ENCODE measurements around the gene SULT4A1. TPM values are rescaled to one million over a fixed set of nuclear protein-coding genes. Genes with fewer than 3 reads are reported as not detected.
"Not testable (repeated sequence)": the region's sequence is repeated elsewhere in the genome, so short reads cannot be mapped to it uniquely, and the experiment has no call there.

The SULT4A1 gene
- total RNA-seq, 4 donors from 2014 or later, result not detected

DNA sequence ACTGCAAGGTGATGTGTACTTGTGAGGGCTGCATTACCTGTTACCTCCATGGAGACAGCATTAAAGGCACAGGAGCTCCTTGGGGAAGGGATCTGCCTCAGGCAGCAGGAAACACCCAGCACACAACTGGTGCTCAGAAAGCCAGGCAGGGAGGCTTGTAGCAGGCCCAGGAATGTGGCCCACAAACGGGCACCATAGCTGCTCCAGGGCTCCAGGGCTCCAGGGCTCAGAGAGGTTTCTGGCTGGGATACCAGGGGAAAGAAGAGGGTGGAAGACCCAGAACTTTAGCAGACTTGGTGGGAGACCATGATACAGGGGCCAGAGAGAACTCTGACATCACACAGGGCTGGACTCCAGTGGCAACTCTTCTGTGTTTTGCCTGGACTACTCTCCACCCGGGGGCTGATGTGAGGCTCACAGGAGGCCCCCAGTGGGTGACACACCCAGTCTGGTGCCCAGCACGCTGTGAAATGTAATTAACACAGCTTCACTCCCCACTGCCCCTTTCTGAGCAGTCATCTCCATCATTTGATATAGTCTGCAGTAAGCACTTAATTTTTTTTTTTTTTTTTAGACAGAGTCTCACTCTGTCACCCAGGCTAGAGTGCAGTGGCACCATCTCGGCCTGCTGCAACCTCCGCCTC lies 14.7 kb upstream of the SULT4A1 start:
- WGBS, 2 donors, result 54 to 81% methylated on average over 4 of the region's 5 CpGs
- H3K36me3 ChIP-seq, result no peaks in the 10 kb centered on the region
- no peaks in the 10 kb centered on the region for H3K9me3 ChIP-seq
- H3K27ac ChIP-seq, result no peak overlapping the region
- no peak for DNase-seq
- intact Hi-C loops (cut with DNase I), result no loop called here
- no peak overlapping the region for H3K4me3 ChIP-seq
- peaks cover 0 to 87% (median 0%) of the 10 kb centered on the region in 4 donors for H3K27me3 ChIP-seq
- H3K4me1 ChIP-seq, result no peaks in the 10 kb centered on the region
- TF ChIP-seq POLR2A (IDR thresholded peaks at IDR 0.05), result no peak

DNA sequence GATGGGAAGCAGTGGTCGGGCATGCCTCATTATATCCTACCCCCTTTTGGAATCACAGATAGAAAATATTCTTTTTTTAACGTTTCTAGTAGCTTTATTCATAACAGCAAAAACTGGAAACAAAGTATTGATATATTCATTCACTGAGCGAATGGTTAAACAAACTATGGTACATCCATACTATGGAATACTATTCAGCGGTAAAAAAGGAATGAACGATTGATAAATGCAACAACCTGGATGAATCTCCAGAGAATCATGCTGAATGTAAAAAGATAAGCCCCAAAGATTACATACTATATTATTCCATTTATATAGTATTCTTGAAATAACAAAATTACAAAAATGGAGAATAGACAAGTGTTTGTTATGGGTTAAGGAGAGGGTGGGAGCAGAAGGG lies 7.5 kb upstream of the SULT4A1 start:
- H3K4me1 ChIP-seq, result no peaks in the 10 kb centered on the region
- H3K27me3 ChIP-seq, result peaks cover 0 to 47% (median 0%) of the 10 kb centered on the region in 4 donors
- intact Hi-C loops (cut with DNase I), result no loop called here
- H3K4me3 ChIP-seq, result no peak overlapping the region
- no peak overlapping the region for H3K27ac ChIP-seq
- DNase-seq, result no peak
- TF ChIP-seq POLR2A (IDR thresholded peaks at IDR 0.05), result no peak
- TF ChIP-seq, protein P1, sequence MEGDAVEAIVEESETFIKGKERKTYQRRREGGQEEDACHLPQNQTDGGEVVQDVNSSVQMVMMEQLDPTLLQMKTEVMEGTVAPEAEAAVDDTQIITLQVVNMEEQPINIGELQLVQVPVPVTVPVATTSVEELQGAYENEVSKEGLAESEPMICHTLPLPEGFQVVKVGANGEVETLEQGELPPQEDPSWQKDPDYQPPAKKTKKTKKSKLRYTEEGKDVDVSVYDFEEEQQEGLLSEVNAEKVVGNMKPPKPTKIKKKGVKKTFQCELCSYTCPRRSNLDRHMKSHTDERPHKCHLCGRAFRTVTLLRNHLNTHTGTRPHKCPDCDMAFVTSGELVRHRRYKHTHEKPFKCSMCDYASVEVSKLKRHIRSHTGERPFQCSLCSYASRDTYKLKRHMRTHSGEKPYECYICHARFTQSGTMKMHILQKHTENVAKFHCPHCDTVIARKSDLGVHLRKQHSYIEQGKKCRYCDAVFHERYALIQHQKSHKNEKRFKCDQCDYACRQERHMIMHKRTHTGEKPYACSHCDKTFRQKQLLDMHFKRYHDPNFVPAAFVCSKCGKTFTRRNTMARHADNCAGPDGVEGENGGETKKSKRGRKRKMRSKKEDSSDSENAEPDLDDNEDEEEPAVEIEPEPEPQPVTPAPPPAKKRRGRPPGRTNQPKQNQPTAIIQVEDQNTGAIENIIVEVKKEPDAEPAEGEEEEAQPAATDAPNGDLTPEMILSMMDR (IDR thresholded peaks at IDR 0.05), result no peak
- H3K9me3 ChIP-seq, result no peaks in the 10 kb centered on the region
- H3K36me3 ChIP-seq, result no peaks in the 10 kb centered on the region
- WGBS, 2 donors, result 76 to 90% methylated on average over 5 of the region's 5 CpGs

DNA sequence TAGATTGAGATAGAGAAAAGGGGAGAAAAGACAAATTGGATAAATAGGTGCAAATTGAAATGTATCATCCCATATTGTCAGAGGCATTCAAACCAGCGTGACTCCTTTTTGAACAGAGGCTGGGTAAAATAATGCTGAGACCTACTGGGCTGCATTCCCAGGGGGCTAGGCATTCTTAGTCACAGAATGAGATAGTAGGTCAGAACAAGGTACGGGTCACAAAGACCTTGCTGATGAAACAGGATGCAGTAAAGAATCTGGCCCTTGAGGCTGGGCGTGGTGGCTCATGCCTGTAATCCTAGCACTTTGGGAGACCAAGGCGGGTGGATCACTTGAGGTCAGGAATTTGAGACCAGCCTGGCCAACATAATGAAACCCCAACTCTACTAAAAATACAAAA lies 6.7 kb upstream of the SULT4A1 start:
- H3K27ac ChIP-seq; H3K4me3 ChIP-seq; intact Hi-C loops (cut with DNase I); H3K9me3 ChIP-seq; H3K4me1 ChIP-seq; H3K36me3 ChIP-seq; DNase-seq: not testable (repeated sequence)
- WGBS, 2 donors, result 57 to 58% methylated on average over 4 of the region's 4 CpGs
- H3K27me3 ChIP-seq, result peaks cover 0 to 47% (median 0%) of the 10 kb centered on the region in 4 donors

DNA sequence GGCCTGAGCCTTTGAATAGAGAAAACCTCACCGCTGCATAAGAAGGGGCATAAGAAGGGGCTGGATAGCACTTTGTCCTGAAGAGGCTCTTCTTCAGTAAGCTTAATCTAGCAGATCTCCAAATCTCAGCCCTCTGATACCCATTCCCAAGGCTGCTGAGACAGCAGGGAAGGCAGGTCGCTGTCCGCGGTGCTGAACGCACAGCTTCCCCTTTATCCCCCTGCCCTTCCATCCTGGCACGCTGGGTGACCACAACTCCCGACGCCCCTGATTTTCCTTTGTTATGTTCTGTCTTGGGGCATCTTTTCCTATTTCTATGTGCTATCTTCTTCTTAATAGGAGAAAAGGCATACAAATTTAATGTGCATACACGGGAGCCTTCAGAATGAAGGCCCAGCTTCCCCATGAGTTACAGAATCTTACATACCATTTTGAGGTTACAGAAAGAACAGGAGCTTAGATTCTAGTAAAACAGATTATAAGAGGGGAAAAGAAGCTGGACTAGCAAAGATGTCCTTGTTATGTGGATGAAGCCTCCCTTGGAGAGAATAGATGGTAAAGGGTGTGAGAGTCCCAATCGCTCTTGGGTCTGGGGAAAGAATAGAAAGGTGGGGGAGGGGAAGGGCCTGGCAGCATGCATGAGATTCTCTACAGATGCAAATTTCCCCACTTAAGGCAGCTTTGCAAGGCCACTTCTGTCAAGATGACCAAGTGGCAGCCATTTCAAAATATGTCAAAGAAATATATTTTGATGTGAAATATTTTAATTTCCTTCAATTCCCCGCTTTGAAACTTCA lies 5.7 kb upstream of the SULT4A1 start:
- 7% methylated on average over 11 of the region's 11 CpGs for WGBS, 2 donors
- no peaks in the 10 kb centered on the region for H3K36me3 ChIP-seq
- intact Hi-C loops (cut with DNase I), result no loop called here
- no peak for DNase-seq
- no peaks in the 10 kb centered on the region for H3K4me1 ChIP-seq
- TF ChIP-seq, protein P1 (IDR thresholded peaks at IDR 0.05), result no peak
- no peak for TF ChIP-seq POLR2A (IDR thresholded peaks at IDR 0.05)
- no peaks in the 10 kb centered on the region for H3K9me3 ChIP-seq
- no peak overlapping the region for H3K4me3 ChIP-seq
- peaks cover 0 to 47% (median 0%) of the 10 kb centered on the region in 4 donors for H3K27me3 ChIP-seq
- no peak overlapping the region for H3K27ac ChIP-seq

DNA sequence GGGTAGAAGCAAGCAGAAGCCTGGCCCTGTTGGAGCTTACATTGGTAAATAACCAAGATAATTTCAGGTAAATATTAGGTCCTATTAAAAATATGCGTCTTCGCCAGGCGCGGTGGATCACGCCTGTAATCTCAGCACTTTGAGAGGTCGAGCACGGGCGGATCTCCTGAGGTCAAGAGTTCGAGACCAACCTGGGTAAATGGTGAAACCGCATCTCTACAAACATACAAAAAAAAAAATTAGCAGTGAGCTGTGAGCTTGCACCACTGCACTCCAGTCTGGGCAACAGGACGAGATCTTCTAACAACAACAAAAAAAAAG lies 529 bp upstream of the SULT4A1 start:
- H3K4me1 ChIP-seq, result peaks cover 0 to 10% (median 7%) of the 10 kb centered on the region in 3 donors
- peaks cover 0 to 91% (median 4%) of the 10 kb centered on the region in 4 donors for H3K27me3 ChIP-seq
- no peaks in the 10 kb centered on the region for H3K9me3 ChIP-seq
- H3K4me3 ChIP-seq, result no peak overlapping the region
- no peaks in the 10 kb centered on the region for H3K36me3 ChIP-seq
- H3K27ac ChIP-seq, result no peak overlapping the region
- 48 to 55% methylated on average over 11 of the region's 11 CpGs for WGBS, 2 donors
- no peak for DNase-seq
- intact Hi-C loops (cut with DNase I), result no loop called here
- TF ChIP-seq, protein P1 (IDR thresholded peaks at IDR 0.05), result no peak

DNA sequence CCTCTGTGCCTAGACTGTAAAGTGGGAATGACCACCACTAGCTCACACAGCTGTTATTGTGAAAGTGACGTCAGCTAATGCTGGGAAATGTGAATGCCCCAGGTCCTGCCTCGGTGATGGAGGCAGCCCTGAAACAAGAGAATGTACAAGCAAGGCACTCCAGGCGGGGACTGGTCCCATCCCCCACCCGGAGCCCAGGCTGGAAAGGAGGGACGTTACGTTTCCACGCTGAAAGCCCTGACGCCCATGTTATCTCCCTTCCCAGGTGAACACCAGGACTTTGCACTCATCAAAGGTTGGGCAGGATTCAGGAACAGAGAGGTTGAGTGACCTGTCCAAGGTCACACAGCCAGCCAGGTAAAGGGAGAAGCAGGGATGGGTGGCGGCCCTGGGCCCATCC lies 784 bp downstream of the SULT4A1 start:
- WGBS, 2 donors, result 43 to 58% methylated on average over 2 to 6 of the region's 9 CpGs
- TF ChIP-seq, protein P1 (IDR thresholded peaks at IDR 0.05), result no peak
- no peak for TF ChIP-seq POLR2A (IDR thresholded peaks at IDR 0.05)
- Histone ChIP-seq H3K36me3 (no peaks in the 10 kb centered on the region), H3K4me1 (peaks cover 0 to 10% (median 7%) of the 10 kb centered on the region in 3 donors), H3K9me3 (peaks cover 0 to 4% (median 0%) of the 10 kb centered on the region in 3 donors), H3K27ac (no peak overlapping the region), H3K27me3 (peaks cover 0 to 89% (median 4%) of the 10 kb centered on the region in 4 donors), H3K4me3 (no peak overlapping the region)
- DNase-seq, result no peak
- intact Hi-C loops (cut with DNase I), result no loop called here

Data from esophagus squamous epithelium (tissue), 5 donors.